Stimulated activated CD8-positive, alpha-beta memory T cell treated with anti-CD3 and anti-CD28 coated beads, Interleukin-4, amount 100 ng/mL, for 24 hours (primary cell): ENCODE measurements around the gene KIF3A.

Experiments
- DNase-seq: peaks from one replicate; pipeline ENCODE4 v3.0.0-alpha.2; 2020; ENCODE audit warnings: low read depth

KIF3A gene

DNA sequence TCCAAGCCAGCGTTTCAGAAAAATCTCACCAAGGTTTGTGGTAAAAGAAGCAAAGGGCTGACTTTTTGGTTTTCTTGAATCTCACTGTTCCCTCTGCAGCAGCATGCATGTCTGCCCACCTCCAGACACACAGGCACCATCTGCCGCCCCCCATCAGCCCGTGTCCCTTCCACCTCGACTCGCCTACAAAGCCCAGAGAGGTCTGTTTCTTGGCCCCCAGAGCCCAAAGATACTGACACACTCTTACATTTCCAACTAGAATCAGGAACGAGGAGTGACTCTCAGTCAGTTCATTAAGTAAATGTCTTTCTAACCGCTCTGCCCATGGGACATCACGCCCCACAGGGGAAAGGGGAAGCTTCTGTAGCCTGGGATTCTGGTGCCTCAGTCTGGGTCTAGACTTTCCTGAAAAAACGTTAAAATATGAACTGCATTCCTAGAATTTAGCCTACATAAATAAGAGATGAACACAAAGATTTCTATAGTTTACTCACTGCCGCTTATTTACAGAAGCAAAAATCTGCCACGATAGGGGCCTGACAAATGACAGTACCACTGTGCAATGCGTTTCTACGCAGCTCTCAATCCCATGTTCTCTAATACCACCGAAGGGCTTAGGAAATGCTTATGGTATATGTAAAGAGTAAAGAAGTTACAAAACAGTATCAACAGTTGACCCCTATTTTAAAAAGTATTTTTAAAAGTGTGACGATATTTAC lies 59.5 kb downstream of the KIF3A start:
- no peak for DNase-seq

DNA sequence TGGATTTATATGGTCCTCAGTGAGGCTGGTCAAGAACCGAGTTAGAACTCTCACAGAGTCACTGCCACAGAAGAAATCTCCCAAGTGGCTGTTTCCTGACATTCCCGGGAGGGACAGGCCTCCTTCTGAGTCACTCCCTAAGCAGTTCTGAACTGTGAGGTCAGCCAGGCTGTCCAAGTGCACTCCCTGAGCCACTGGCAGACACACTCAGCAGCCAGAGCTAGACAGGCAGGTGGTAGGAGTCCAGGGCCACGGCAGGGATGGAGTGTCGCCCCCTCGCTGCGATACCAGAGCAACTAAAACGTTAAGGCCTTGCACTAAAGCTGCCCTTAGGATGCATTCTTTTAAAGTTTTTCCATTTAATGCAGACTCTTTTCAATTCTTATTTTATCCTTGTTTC lies 60.2 kb downstream of the KIF3A start:
- DNase-seq, result no peak

GRCh38 chr5:132675936-132676689 lies 61.2 kb downstream of the KIF3A start:
- DNase-seq, result no peak

DNA sequence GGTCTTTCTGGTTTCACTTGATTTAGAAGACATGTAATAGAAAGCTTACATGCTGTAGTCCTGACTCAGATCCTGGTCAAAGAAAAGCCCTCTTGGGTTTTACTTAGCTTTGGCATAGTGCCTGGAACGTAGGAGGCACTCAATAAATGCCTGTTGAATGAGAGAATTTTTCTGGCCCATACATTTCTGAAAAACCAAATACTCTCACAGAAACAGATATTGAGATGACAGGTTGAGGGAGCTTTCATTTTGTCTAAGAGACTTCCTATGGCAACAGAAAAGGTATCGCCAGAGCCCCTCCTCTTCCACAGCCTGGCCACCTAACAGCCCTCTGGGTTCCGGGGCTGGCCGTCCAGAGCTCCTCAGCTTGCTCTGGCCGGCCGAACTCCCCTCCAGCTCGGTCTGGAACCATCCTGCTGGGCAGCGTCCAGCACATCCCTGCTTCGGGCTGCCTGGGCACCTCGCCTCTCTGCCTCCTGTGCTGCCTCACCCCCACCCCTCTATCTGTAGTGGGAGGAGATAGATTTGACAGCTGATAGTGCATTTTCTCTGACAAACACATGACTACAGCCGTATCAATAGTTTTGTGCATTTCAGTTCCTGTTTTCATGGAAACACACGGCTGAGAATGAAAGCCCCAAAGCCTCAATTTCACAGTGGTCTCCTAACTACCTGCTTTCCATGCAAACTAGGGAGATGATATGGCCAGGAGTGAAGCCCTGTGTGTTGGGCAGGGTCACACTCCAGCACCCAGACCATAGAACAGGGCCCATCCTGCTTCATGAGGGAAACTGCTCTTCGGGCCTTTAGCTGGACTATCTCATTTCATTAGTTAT lies 62.5 kb downstream of the KIF3A start:
- DNase-seq, result no peak

DNA sequence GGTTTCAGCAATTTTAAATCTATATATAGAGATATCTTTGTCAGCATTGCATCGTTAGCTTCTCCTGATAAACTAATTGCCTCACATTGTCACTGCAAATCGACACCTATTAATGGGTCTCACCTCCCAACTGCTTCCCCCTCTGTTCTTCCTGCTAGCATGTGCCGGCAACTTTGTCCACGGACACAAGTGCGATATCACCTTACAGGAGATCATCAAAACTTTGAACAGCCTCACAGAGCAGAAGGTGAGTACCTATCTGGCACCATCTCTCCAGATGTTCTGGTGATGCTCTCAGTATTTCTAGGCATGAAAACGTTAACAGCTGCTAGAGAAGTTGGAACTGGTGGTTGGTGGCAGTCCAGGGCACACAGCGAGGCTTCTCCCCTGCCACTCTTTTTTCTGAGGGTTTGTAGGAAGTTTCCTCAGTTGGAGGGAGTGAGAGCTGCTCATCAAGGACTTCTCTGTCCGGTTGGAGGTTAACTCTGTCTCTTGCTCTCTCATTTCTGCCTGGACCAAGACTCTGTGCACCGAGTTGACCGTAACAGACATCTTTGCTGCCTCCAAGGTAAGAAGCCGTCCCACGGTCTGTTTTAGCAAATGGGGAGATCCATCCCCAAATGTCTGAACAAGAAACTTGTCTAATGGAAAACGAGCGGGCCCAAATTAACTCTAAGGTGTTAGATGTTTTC lies 63.3 kb downstream of the KIF3A start, which contains the start of gene IL4:
IL4 (plus strand) TSS at position 51 of the 692 bp plus-strand sequence; CDS start at position 113, 62 bp downstream.
- no peak for DNase-seq

DNA sequence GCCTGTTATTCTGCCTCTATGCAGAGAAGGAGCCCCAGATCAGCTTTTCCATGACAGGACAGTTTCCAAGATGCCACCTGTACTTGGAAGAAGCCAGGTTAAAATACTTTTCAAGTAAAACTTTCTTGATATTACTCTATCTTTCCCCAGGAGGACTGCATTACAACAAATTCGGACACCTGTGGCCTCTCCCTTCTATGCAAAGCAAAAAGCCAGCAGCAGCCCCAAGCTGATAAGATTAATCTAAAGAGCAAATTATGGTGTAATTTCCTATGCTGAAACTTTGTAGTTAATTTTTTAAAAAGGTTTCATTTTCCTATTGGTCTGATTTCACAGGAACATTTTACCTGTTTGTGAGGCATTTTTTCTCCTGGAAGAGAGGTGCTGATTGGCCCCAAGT lies 63.9 kb downstream of the KIF3A start:
- no peak for DNase-seq

GRCh38 chr5:132671000-132671399 lies 66.3 kb downstream of the KIF3A start:
- no peak for DNase-seq

DNA sequence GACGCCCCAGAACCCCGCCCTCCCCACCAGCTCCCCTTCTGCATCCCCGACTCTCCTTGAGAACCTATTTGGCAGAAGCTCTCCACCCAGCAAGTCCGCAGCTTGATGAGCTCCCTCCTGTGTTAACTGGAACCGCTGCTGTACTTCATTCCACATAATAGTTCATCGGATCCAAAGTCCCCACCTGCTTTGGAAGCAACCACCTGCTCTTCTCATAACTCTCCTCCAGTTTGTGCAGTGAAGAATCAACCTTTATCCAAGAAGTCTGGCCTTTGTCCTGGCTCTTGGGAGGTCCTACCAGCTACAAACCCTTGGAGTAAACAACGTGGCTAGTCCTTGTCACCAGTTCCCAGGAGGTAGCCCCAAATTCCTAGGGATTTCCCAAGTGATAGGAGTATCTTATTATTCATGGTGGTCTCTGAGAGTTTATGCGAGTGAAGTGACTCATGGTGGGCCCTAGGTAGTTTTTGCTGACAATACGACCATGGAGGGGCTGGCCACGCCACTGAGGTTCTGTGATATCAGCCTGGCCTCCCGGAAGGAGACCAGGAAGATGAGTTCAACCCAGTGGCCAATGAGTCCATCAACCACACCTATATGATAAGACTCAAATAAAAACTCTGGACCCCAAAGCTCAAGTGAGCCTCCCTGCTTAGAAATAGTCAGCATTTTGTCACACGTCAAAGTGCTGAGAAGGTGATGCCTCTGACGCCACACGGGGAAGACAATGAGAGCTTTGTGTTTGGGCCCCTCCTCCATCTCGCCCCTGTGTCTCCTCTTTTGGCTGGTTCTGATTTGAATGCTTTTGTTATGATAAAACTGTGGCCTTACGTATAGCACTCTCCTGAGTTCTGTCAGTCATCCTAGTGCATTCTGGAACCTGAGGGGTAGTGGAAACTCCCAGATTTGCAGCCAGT lies 67.1 kb downstream of the KIF3A start:
- no peak for DNase-seq

DNA sequence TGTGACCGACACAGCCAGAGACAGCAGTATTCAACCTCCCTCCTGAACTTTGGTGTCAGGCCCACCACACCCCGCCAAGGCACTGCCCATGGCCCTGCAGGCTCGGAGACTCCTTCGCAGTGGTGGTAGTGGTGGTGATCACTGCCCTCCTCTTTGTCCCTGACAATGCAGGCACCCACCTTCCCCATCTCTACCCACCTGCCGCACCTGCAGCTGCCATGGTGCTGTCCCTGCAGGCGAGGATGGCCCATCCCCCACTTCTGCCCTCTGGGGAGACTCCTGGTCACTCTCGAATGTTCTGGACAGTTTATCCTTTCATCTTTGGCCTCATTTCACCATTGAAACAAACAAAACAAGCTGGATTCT lies 67.9 kb downstream of the KIF3A start:
- no peak for DNase-seq

DNA sequence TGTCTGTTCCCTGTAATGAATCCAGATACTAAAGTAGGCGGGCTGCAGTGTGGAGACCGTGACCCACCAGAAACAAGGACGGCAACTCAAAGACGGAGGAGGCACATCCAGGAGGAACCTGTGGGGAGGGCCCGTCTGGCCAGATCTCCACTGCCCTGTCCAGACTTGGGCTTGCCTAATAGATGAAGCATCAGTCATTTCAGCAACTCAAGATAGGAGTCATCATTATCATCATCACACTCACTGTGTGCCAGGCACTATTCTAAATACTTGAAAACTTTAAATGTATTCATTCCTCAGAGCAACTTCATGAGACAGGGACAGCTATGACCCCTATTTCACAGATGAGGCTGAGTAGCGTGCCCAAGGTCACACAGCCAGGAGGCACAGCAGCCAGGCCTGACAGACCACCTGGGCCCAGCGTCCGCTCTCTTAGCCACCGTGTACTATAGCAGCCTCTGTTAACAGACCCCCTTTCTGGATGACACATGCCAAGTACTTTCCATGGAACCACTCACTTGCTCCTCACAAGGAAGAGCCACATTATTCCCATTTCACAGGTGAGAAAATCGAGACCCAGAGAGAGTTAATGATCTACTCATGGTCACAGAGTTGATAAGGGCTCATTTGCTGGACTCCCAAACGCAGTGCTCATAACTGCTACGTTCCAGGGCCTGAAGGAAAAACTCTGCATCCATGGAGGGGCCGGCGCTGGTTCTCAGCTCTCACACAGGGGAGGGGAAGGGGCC lies 68.5 kb downstream of the KIF3A start:
- DNase-seq, result no peak

GRCh38 chr5:132667761-132668705 lies 69.3 kb downstream of the KIF3A start:
- no peak for DNase-seq

DNA sequence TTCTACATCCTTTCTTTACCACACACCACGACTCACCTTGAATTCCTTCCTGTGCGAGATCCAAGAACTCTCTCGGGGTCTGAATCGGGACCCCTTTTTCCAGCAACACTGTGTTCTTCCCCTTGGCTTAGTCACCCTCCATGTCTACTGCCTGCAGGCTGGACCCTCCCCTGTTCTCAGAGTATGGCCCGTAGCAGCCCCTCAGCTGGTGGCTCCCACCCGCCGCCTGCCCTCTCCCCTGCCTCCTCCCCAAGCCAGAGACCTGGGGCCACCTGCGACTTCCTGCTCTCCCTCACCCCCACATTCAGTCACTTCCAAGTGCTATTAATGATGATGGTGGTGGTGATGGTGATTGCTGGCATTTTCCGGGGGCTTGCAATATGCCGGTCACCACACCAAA lies 70.0 kb downstream of the KIF3A start:
- no peak for DNase-seq

DNA sequence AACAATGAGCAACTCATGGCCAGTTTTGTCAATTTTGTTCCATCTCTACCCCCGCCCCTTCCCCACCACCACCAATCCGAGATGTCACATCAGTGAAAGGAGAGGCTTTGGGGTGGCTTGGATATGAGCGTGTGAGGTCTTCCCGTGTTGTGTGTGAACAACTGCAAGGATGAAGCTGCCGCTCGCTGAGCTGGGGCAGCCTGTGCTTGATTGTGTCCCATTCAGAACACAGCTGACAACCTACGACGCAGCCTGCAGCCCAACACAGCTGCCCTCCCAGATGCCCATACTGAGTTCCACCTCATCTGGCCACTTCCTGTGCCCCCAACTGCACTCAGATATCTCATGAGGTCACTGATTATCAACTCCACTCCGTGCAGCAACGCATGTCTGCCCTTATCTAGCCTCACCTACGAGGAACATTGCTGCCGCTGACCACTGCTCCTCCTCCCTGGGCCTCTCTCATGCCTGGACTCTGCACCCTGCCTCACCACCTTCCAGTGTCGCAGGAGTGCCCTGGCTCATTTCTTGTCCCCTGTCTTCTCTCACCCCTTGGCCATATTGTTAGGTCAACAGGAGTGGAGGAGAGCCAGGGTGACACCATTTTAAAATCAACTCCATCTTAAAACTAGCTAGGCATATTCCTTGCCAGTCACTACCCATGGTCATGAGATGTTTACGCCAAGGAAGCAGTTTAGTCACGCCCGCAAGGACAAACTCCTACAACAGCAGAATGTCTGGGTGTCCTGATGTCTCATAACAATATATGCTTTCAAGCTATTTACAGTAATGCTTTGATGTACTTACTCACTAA lies 70.8 kb downstream of the KIF3A start:
- DNase-seq, result no peak

DNA sequence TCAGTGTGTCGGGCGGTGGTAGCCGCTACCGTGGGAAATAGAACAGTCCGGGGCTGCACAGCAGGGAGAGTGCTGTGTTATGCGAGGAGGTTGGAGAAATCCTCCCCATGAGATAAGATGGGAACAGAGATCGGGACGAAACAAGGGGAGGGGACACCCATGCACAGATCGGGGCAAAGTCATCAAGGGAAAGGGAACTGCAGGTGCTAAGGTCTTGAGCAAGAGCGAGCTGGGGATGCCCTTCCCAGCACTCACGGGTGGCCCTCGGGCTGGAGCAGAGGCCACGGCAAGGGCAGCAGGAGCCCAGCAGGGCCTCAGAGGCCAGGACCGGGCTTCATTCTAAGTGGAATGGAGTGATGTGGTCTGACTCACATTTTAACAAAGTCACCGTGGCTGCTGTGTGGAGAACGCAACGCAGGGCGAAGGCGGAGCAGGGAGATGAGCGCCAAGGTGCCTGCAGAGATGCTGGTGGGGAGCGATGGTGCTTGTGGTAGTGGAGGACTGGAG lies 71.7 kb downstream of the KIF3A start:
- DNase-seq, result no peak

- DNase-seq, result no peak
Observed at GRCh38 chr5:132664696-132665209, 72.6 kb downstream of the KIF3A start.

- DNase-seq, result no peak
Observed at GRCh38 chr5:132663771-132664695, 73.3 kb downstream of the KIF3A start.
